DOHH2 (cell line): ENCODE measurements around the gene CYP27A1.

Experiments
- H3F3A ChIP-seq: fragments of 200-600 bp; sonication (generic), shearing (Covaris generic); 2 replicates; pipeline ENCODE4 v1.6.0; 2016; ENCODE audit warnings: antibody characterized with exemption, mild to moderate bottlenecking; ENCODE audit not compliant: control insufficient read depth, insufficient read depth
- H3K27ac ChIP-seq: fragments of 200-600 bp; sonication (generic); 2 replicates; pipeline ENCODE4 v1.5.1; 2014; ENCODE audit warnings: low read depth, mild to moderate bottlenecking, low read length, moderate library complexity
- H3K27me3 ChIP-seq: fragments of 200-600 bp; sonication (generic); 2 replicates; pipeline ENCODE4 v1.6.1; 2014; ENCODE audit warnings: mild to moderate bottlenecking, low read length, mixed read lengths; ENCODE audit not compliant: control insufficient read depth
- H3K36me3 ChIP-seq: fragments of 200-600 bp; sonication (generic); 2 replicates; pipeline ENCODE4 v1.6.1; 2014; ENCODE audit warnings: mild to moderate bottlenecking, low read length, moderate library complexity, mixed read lengths; ENCODE audit not compliant: control insufficient read depth
- H3K4me1 ChIP-seq: fragments of 200-600 bp; sonication (generic); 2 replicates; pipeline ENCODE4 v1.6.1; 2014; ENCODE audit warnings: mild to moderate bottlenecking, low read length, mixed read lengths; ENCODE audit not compliant: control insufficient read depth
- H3K4me2 ChIP-seq: fragments of 200-600 bp; sonication (generic); 2 replicates; pipeline ENCODE4 v1.6.0; 2014; ENCODE audit warnings: mild to moderate bottlenecking, low read length, moderate library complexity
- H3K4me3 ChIP-seq: fragments of 200-600 bp; sonication (generic); 2 replicates; pipeline ENCODE4 v1.5.1; 2014; ENCODE audit warnings: mild to moderate bottlenecking, low read length, mixed read lengths
- H3K79me2 ChIP-seq: fragments of 200-600 bp; sonication (generic); 2 replicates; pipeline ENCODE4 v1.6.1; 2014; ENCODE audit warnings: mild to moderate bottlenecking, low read length, mixed read lengths; ENCODE audit not compliant: control insufficient read depth
- H3K9me2 ChIP-seq: fragments of 200-600 bp; sonication (generic); replicated peaks from 2 replicates; pipeline ENCODE4 v1.6.1; 2014; ENCODE audit warnings: mild to moderate bottlenecking, low read length, mixed read lengths; ENCODE audit not compliant: control insufficient read depth
- H3K9me3 ChIP-seq: fragments of 200-600 bp; sonication (generic); 2 replicates; pipeline ENCODE4 v1.6.1; 2014; ENCODE audit warnings: antibody characterized with exemption, low read length, mixed read lengths; ENCODE audit not compliant: control insufficient read depth, insufficient read depth
- H4K20me1 ChIP-seq: fragments of 200-600 bp; sonication (generic); 2 replicates; pipeline ENCODE4 v1.6.0; 2014; ENCODE audit warnings: low read depth, mild to moderate bottlenecking, antibody characterized with exemption, low read length, moderate library complexity; ENCODE audit not compliant: control insufficient read depth, insufficient read depth
- CTCF ChIP-seq: fragments of 200-600 bp; sonication (generic); IDR thresholded peaks from one replicate; pipeline ENCODE4 v1.5.1; 2014; ENCODE audit warnings: antibody characterized with exemption, mild to moderate bottlenecking, low read depth, low read length; ENCODE audit not compliant: poor library complexity, severe bottlenecking
- EZH2phosphoT487 ChIP-seq: fragments of 200-600 bp; sonication (generic); IDR thresholded peaks from 2 replicates; pipeline ENCODE4 v1.6.1; 2017; ENCODE audit warnings: borderline replicate concordance, mild to moderate bottlenecking, antibody characterized with exemption, low read length, moderate library complexity, mixed read lengths

CYP27A1 gene

GRCh38 chr2:218781691-218782527, at the start of gene CYP27A1:
TSS of gene CYP27A1 (plus strand) at chr2:218782147. CDS start at chr2:218782183, 36 bp downstream.
- Histone ChIP-seq H3K79me2 (no peaks in the 10 kb centered on the region), H3F3A (no peaks in the 10 kb centered on the region), H3K4me2 (no peak within 1 kb of the TSS), H3K4me1 (no peaks in the 10 kb centered on the region), H3K9me3 (peaks cover 9% of the 10 kb centered on the region; the same call in 1 of the 2 replicates), H3K4me3 (no peak within 1 kb of the TSS), H3K27me3 (peaks cover 22% of the 10 kb centered on the region), H3K27ac (no peak within 1 kb of the TSS), H3K36me3 (no peaks in the 10 kb centered on the region), H3K9me2 (no peaks in the 10 kb centered on the region), H4K20me1 (no peaks in the 10 kb centered on the region)
- TF ChIP-seq EZH2phosphoT487 (no peak), CTCF (no peak)

GRCh38 chr2:218732761-218733158, 49.2 kb upstream of the CYP27A1 start:
- H3F3A ChIP-seq, result no peaks in the 10 kb centered on the region
- H3K79me2 ChIP-seq, result peaks cover 47% of the 10 kb centered on the region
- peaks cover 34% of the 10 kb centered on the region for H3K36me3 ChIP-seq
- H3K4me1 ChIP-seq, result no peaks in the 10 kb centered on the region
- no peaks in the 10 kb centered on the region for H4K20me1 ChIP-seq
- H3K4me3 ChIP-seq, result no peak overlapping the region
- TF ChIP-seq CTCF (no peak), EZH2phosphoT487 (no peak)
- H3K27me3 ChIP-seq, result no peaks in the 10 kb centered on the region
- no peaks in the 10 kb centered on the region for H3K9me2 ChIP-seq
- H3K27ac ChIP-seq, result no peak overlapping the region
- H3K4me2 ChIP-seq, result no peak overlapping the region
- H3K9me3 ChIP-seq, result no peaks in the 10 kb centered on the region

GRCh38 chr2:218733171-218734021, 48.6 kb upstream of the CYP27A1 start:
- H3K9me2 ChIP-seq, result no peaks in the 10 kb centered on the region
- no peaks in the 10 kb centered on the region for H3K27me3 ChIP-seq
- no peak overlapping the region for H3K4me3 ChIP-seq
- no peaks in the 10 kb centered on the region for H3K4me1 ChIP-seq
- H3K9me3 ChIP-seq, result no peaks in the 10 kb centered on the region
- H3F3A ChIP-seq, result no peaks in the 10 kb centered on the region
- no peak overlapping the region for H3K27ac ChIP-seq
- TF ChIP-seq CTCF, result no peak
- no peak for TF ChIP-seq EZH2phosphoT487
- H3K4me2 ChIP-seq, result no peak overlapping the region
- H4K20me1 ChIP-seq, result no peaks in the 10 kb centered on the region
- peaks cover 45% of the 10 kb centered on the region for H3K79me2 ChIP-seq
- H3K36me3 ChIP-seq, result peaks cover 38% of the 10 kb centered on the region
